Stimulated activated CD8-positive, alpha-beta memory T cell treated with anti-CD3 and anti-CD28 coated beads, Interleukin-15, amount 100 ng/mL, for 4 hours (primary cell): Measurements from ENCODE around the gene FHOD1.

Experiments
- DNase-seq, 2 donors: peaks; one replicate each; pipeline ENCODE4 v3.0.0-alpha.2; 2020; ENCODE audit warnings: low read depth in 2 of 2

Gene FHOD1

GRCh38 chr16:67277294-67277998 lies 30.2 kb upstream of the FHOD1 start:
- DNase-seq, result no peak

GRCh38 chr16:67275321-67275720 lies 28.0 kb upstream of the FHOD1 start:
- no peak for DNase-seq

DNA sequence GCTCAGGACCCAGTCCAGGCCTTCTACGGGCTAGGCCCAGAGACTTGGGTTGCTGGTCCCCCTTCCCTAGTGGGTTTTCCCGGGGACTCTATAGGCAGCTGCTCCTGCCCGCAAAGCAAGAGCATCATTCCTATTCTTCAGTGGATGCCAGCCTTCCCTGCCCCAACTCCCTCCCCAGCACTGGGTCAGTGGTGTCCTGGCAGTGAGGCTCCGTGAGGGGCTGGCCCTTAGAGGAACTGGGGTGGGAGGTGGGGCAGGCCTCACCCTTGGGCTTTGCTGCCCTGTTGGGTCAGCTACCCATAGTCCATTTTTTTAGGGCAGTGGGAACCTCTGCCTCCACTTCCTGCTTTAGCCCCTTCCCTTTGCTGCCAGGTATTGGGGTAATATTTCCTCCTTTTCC lies 24.2 kb upstream of the FHOD1 start:
- DNase-seq, result no peak

GRCh38 chr16:67270931-67271338 lies 23.7 kb upstream of the FHOD1 start:
- DNase-seq, result no peak

DNA sequence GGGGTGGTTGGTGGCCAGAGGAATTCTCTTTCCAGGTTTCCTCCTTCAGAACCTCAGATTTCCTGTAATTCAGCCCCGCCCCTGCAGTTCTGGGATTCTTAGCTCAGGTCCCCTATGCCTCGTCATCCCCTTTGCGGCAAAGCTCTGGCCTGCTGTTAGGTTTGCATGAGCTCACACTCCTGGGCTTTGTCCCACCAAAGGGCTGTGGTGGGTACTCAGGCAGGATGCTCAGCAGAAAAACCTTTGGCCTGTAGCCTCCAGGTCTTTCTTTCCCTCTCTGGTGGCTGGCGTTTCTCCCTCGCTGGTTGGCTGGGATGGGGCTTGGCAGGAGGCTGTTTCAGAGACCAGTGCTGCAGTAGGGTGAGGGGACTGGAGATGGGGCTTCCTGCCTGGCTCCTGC lies 22.5 kb upstream of the FHOD1 start:
- DNase-seq, result no peak

DNA sequence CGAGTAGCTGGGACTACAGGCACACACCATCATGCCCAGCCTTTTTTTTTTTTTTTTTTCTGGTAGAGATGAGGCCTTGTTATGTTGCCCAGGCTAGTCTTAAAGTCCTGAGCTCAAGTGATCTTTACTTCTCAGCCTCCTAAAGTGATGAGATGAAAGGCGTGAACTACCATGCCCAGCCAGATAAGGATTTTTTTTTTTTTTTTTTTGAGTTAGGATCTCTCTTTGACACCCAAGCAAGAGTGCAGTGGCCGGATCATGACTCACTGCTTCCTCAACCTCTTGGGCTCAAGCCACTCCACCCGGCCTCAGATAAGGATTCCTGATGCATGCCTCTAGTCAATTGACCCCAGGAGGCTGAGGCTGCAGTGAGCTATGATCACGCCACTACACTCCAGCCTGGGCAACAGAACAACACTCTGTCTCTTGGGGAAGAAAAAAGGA lies 20.9 kb upstream of the FHOD1 start:
- no peak for DNase-seq

DNA sequence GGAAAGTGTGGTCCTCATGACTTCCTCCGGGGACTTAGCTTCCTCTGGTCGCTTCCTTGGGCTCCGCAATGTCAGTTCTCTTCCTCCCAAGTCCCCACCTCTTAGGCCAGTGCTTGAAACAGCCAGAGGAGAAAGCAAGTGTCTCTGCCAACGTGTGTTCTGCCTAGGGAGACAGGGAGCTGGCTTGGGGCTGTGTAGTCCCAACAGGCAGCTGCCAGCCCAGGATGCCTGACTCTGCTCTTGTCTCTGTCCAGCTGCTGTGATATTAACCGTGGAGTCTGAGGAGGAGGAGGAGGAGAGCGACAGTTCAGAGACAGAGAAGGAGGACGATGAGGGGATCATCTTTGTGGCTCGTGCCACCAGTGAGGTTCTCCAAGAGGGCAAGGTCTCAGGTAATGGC lies 18.6 kb upstream of the FHOD1 start:
- no peak for DNase-seq

DNA sequence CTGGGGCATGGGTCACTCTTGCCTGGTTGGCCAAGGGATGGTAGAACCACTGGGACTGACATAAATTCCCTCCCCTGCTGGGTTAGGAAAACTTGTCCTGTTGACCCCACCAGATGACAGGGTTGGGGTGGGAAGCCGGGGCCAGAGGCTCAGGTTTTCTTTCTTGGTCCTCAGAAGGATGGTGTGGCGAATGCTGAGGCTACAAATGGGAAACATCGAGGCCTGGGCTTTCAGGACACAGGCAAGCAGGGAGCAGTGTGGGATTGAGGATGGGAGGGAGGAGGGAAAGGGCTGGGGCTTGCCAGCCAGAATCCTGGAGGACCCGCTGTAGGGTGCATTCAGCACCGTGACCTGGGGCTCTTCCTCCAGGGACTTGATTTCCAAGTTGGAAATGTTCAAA lies 17.6 kb upstream of the FHOD1 start:
- DNase-seq, result no peak

DNA sequence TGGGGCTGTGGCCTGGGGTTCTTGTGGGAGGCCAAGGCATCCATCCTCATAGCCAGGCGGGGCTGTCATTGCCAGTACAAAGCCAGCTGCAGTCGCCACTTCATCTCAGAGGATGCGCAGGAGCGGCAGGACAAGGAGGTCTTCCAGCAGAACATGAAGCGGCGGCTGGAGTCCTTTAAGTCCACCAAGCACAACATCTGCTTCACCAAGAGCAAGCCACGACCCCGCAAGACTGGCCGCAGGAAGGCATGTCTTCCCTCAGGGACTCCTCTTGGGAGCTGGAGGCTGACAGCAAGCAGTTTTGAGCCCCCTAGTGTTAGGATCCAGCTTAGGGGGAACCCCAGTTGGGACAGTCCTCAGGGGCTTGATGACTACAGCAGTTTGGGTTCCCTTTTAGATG lies 17.0 kb upstream of the FHOD1 start:
- no peak for DNase-seq

- no peak for DNase-seq
Observed at GRCh38 chr16:67263201-67263600, 15.9 kb upstream of the FHOD1 start.

DNA sequence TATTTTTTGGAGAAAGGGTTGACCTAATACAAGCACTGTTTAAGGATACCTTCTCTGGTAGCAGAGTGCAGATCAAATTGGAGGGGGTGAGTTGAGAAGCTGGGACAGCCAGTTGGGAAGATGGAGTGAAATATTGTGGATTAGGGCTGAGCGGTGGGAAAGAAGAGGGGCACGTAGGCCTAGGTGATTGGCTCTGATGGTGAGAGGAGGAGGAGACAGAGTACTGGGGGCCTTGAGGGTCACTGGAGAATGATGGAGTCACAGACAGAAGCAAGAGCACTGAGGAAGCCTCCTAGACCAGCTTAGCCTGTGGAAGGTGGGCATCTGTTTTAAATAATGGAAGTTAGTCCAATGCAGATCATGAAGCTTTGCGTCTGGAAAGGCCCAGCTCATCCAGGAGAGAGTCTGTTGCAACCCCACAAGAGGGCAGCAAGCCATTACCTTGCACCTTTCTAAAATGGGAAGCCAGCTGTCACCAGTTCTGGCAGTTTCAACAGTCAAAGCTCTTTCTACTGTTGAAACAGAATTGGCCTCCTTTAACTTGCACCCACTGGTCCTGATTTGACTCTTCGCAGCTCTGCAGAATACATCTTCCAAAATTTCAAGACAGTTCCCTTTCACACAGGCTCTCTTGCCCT lies 13.3 kb upstream of the FHOD1 start:
- no peak for DNase-seq

GRCh38 chr16:67259705-67260104 lies 12.4 kb upstream of the FHOD1 start:
- no peak for DNase-seq

GRCh38 chr16:67258161-67258835 lies 11.0 kb upstream of the FHOD1 start:
- no peak for DNase-seq

DNA sequence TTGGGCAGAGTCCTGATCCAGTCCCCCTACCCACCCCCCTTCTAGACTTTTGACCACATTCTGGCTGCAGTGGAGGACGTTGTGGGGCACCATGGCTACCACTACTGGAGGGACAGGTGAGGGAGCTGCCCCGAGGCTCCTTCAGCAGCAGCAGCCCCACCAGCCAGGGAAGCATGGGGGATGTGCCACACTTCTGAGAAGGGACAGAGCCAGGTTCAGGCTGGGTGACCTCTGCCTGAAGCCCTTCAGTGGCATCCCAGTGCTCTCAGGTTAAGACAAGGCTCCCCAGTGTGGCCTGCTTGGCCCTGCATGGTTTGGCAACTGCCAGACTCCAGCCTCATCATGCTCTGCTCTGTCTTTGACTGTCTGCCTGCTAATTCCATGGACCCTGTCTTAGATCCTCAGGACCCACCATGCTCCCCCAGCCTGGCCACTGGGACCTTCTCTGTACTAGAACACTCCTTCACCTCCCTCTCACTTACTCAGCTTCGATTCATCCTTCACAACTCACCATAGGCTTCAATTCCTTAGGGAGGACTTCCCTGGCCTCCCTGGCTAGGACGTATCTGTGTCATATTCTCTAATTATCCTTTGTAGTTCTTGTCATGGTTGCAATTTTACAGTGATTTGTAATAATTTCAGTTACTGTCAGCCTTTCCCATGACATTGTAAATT lies 10.3 kb upstream of the FHOD1 start:
- no peak for DNase-seq

DNA sequence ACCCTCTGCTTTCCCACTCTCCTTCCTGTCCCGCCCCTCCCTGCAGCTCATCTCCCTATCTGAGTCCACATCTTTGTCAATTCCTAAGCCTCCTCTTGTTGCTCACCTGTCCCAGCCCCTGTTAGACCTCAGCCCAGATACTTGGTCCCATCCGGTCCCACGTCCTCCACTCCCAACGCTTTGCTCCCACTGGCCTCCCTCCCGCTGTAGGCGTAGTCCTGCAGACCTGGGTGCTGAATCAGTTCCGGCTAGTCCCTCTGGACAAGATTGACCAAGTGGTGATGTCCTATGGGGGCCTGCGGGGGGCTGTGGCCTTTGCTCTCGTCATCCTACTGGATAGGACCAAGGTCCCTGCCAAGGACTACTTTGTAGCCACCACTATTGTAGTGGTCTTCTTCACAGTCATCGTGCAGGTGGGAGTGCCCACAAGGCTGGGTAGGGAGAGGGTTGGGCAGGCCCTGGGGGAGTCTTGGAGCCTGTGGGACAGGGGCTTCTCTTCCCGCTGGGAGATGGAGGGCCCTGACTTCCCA lies 9.5 kb upstream of the FHOD1 start:
- DNase-seq, result no peak

DNA sequence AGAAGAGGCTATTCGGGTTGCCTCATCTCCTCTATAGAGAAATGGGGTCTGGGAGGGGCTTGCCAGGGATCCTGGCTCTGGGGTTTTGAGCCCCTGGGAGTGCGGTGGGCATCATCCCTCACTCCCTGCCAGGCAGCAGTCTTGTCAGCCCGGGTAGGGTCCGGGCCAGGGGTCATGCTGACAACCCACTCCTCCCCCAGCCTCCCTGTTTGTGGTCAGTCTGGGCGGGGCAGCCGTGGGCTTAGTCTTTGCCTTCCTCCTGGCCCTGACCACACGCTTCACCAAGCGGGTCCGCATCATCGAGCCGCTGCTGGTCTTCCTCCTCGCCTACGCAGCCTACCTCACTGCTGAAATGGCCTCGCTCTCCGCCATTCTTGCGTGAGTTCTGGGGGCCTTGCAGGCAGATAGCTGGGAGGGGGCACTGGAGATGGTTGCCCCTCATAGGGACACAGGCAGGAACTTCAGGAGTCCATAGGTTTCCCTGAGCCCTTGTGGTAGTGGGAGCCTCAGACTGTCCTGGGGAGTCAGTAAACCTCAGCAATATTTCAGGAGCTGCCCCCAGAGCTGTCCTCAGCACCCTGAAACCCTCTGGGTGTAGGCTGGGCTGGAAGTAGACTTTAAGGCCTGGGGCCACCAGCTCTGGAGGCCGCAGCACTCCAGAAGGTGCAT lies 8.4 kb upstream of the FHOD1 start:
- DNase-seq, result no peak

DNA sequence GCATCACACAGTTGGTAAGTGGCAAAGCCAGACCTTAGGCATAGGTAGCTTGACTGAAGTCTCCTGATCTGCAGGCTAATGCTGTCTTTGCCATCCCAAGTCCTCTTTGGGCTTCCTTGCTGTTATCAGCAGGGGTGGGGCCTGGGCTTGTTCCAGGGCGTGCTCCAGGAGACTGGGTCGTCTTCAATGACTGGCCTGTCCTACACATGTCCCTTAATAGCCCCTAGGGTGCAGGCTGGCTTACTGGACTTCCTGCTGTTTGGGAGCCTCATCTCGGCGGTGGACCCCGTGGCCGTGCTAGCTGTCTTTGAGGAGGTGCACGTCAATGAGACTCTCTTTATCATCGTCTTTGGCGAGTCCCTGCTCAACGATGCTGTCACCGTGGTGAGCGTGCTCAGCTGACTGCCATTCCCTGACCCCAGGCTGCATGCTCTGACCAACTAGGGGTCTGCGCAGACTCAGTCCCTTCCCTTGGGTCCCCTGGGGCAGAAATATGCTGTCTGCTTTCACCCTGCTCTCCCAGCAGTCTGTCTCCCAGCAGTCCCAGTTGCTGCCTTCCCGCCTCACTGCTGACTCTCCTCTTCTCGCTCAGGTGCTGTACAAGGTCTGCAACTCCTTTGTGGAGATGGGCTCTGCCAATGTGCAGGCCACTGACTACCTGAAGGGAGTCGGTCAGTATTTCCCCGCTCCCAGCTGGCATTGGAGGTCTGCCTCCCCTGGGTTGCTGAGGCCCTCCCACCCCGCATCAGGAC lies 7.7 kb upstream of the FHOD1 start:
- no peak for DNase-seq

DNA sequence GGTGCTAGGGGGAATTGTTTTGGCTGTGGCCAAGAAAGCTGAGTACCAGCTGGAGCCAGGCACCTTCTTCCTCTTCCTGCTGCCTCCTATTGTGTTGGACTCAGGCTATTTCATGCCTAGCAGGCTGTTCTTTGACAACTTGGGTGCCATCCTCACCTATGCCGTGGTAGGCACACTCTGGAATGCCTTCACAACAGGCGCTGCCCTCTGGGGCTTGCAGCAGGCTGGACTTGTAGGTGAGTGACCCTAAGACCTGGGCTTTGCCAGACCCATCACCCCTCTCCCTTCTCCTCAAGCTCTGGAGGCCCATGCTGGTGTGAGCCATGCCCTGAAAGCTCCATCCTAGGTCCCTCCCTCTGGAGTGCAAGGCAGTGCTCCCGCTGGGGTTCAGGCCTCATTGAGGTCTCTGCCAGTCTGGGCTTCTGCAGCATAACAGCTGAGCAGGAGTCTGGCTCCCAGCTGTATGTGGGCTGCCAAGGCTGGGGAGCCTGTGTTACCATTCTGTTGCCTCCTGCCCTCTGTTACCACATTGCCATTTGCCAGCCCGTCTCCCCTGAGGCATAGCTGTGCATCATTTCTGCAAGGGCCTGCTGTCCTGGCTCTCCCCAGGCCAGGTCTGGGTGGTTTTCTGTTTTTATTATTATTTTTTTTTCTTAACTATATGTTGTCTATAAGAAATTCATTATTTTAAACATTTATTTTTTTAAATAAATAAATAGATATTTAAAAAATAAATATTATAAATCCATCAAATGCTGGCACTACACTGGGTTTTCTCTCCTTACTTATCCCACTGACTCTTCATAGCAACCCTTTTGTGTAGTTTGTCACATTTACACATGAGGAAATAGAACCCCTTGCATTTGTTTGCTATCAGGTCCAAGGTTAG lies 5.6 kb upstream of the FHOD1 start:
- no peak for DNase-seq

- DNase-seq, result no peak
Observed at GRCh38 chr16:67250045-67250327, 2.7 kb upstream of the FHOD1 start.
